ENCODE measurements around the gene NPC1. TPM values are rescaled to one million over a fixed set of nuclear protein-coding genes. Genes with fewer than 3 reads are reported as not detected.

NPC1 gene
- total RNA-seq, 2 experiments from 2014 or later: 21.6 to 29.2 TPM

- Mint-ChIP-seq H3K27me3 (no peaks in the 10 kb centered on the region), H3K27ac (no peak overlapping the region), H3K4me3 (no peak overlapping the region), H3K9me3 (ENCODE audit: low read depth) (no peaks in the 10 kb centered on the region), H3K4me1 (no peaks in the 10 kb centered on the region), H3K36me3 (ENCODE audit: low read depth) (no peaks in the 10 kb centered on the region)
- no peak for ATAC-seq
- intact Hi-C loops (cut with DNase I, micrococcal nuclease): no loop called here
- CTCF ChIA-PET: interaction anchor here (1.6 kb wide), 1 partner anchor 13 kb away, joined by 6 read pairs; no protein-coding TSS in a partner anchor
- DNase-seq: no peak
- POLR2A ChIA-PET: no interaction called here
Measured at GRCh38 chr18:23609390-23610023, 23.2 kb upstream of the NPC1 start.

GRCh38 chr18:23608211-23608610 is 21.9 kb upstream of the NPC1 start:
- Mint-ChIP-seq H3K4me3 (no peak overlapping the region), H3K9me3 (ENCODE audit: low read depth) (no peaks in the 10 kb centered on the region), H3K4me1 (no peaks in the 10 kb centered on the region), H3K36me3 (ENCODE audit: low read depth) (no peaks in the 10 kb centered on the region), H3K27me3 (no peaks in the 10 kb centered on the region), H3K27ac (no peak overlapping the region)
- DNase-seq (no peak), ATAC-seq (no peak)
- POLR2A ChIA-PET: no interaction called here
- CTCF ChIA-PET: interaction anchor here (0.6 to 1.6 kb wide), 4 partner anchors 12 to 95 kb away, joined by 3 to 6 read pairs (median 4); no protein-coding TSS in a partner anchor
- intact Hi-C loops (cut with DNase I, micrococcal nuclease): no loop called here

- intact Hi-C loops (cut with DNase I, micrococcal nuclease): no loop called here
- no peaks in the 10 kb centered on the region for H3K4me1 Mint-ChIP-seq
- ChIA-PET POLR2A (no interaction called here), CTCF (interaction anchor here (0.6 to 1.1 kb wide), 5 partner anchors 12 to 98 kb away, joined by 3 to 4 read pairs (median 3); no protein-coding TSS in a partner anchor)
- DNase-seq (no peak), ATAC-seq (no peak)
- no peak overlapping the region for H3K4me3 Mint-ChIP-seq
- H3K9me3 Mint-ChIP-seq (ENCODE audit: low read depth): no peaks in the 10 kb centered on the region
- H3K27me3 Mint-ChIP-seq: no peaks in the 10 kb centered on the region
- H3K36me3 Mint-ChIP-seq (ENCODE audit: low read depth): no peaks in the 10 kb centered on the region
- no peak overlapping the region for H3K27ac Mint-ChIP-seq
Measured at GRCh38 chr18:23605941-23606340, 19.6 kb upstream of the NPC1 start.

DNA sequence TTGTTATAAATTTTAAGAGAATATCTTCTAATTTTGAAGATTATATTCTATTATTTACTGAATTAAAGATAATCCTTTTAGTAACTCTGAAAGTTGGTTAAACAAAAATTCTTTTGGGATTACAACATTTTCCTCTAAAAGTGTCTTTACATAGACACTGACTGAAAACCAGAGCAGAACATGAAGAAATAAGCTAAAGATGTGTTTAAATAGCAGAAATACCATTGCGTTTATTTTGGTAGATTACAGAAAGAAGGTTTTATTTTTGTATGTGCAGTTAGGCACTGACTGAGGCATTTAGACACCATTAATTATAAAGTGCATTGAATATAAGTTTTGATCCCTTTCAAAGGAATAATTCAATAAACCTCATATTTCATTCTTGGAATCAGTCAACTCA is 13.5 kb upstream of the NPC1 start:
- DNase-seq: no peak
- Mint-ChIP-seq H3K4me1 (no peaks in the 10 kb centered on the region), H3K27me3 (no peaks in the 10 kb centered on the region), H3K9me3 (ENCODE audit: low read depth) (no peaks in the 10 kb centered on the region), H3K27ac (no peak overlapping the region), H3K36me3 (ENCODE audit: low read depth) (no peaks in the 10 kb centered on the region), H3K4me3 (no peak overlapping the region)
- no peak for ATAC-seq
- ChIA-PET POLR2A (no interaction called here), CTCF (interaction anchor here (1.4 to 3.3 kb wide), 2 partner anchors 14 to 100 kb away, joined by 4 to 12 read pairs; no protein-coding TSS in a partner anchor)
- intact Hi-C loops (cut with DNase I, micrococcal nuclease): no loop called here

DNA sequence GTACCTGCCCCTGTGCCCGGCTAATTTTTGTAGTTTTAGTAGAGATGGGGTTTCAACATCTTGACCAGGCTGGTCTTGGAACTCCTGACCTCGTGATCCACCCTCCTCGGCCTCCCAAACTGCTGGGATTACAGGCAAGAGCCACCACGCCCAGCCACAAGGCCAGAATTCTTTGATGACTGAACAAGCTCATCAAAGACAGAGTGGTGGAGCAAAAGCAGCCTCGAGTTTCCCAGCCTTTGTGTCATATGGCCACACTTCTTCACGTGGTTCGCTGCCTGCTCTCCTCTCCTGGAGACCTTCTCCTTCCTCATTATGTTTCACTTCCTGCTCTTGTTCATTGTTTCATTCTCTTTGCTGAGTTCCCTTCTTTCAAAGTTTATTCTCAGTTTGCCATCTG is 9.9 kb upstream of the NPC1 start:
- ChIA-PET POLR2A (no interaction called here), CTCF (interaction anchor here (0.7 kb wide), 2 partner anchors 12 to 464 kb away, joined by 3 to 4 read pairs; no protein-coding TSS in a partner anchor)
- no peaks in the 10 kb centered on the region for H3K36me3 Mint-ChIP-seq (ENCODE audit: low read depth)
- DNase-seq (no peak), ATAC-seq (no peak)
- no peak overlapping the region for H3K4me3 Mint-ChIP-seq
- H3K4me1 Mint-ChIP-seq: peaks cover 7% of the 10 kb centered on the region
- intact Hi-C loops (cut with DNase I, micrococcal nuclease): no loop called here
- H3K9me3 Mint-ChIP-seq (ENCODE audit: low read depth): no peaks in the 10 kb centered on the region
- H3K27me3 Mint-ChIP-seq: no peaks in the 10 kb centered on the region
- H3K27ac Mint-ChIP-seq: no peak overlapping the region

DNA sequence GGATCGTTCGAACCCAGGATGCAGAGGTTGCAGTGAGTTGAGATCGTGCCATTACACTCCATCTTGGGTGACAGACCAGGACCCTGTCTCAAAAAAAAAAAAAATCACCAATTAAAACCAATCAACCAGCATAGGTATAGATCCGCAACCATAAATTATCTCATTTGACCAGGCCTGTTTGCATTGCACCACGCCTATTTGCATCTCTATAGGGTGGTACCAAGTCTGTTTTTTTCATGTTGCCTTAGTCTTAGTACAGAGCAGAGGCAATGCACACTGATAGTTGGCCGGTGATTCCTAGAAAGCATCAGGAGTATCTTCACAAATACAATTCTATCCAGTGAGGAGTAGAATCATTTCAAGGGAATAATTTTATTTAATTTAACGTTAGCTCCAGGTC is 9.3 kb upstream of the NPC1 start:
- H3K36me3 Mint-ChIP-seq (ENCODE audit: low read depth): no peaks in the 10 kb centered on the region
- DNase-seq (no peak), ATAC-seq (no peak)
- H3K4me3 Mint-ChIP-seq: no peak overlapping the region
- CTCF ChIA-PET: interaction anchor here (0.6 kb wide), 1 partner anchor 10 kb away, joined by 3 read pairs; no protein-coding TSS in a partner anchor
- intact Hi-C loops (cut with DNase I, micrococcal nuclease): no loop called here
- POLR2A ChIA-PET: no interaction called here
- H3K4me1 Mint-ChIP-seq: peaks cover 7% of the 10 kb centered on the region
- no peaks in the 10 kb centered on the region for H3K9me3 Mint-ChIP-seq (ENCODE audit: low read depth)
- H3K27me3 Mint-ChIP-seq: no peaks in the 10 kb centered on the region
- no peak overlapping the region for H3K27ac Mint-ChIP-seq

DNA sequence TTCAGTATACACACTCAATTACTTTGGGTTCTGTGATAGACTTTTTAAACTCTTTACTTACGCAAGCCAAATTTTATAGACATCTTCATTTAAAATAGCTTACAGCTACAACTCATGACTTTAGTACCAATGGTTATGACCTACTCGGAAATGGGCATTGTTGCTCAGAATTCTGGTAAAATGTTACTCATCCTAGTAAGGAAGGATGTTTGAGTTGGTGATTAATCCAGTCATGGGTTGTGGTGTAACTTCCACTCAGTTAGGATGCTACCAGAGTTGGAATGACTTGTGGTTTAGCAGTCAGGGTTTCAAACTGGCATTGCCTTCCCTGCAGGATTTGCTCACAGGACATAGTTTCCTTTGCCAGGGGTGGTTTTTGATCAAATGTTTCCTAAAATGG is 7.4 kb upstream of the NPC1 start:
- no peak overlapping the region for H3K4me3 Mint-ChIP-seq
- H3K4me1 Mint-ChIP-seq: peaks cover 7% of the 10 kb centered on the region
- intact Hi-C loops (cut with DNase I, micrococcal nuclease): no loop called here
- no peaks in the 10 kb centered on the region for H3K9me3 Mint-ChIP-seq (ENCODE audit: low read depth)
- ATAC-seq (peak; percentile 69), DNase-seq (no peak)
- CTCF ChIA-PET: interaction anchor here (0.6 to 1.2 kb wide), 3 partner anchors 12 to 145 kb away, joined by 3 to 4 read pairs (median 3); no protein-coding TSS in a partner anchor
- no peaks in the 10 kb centered on the region for H3K27me3 Mint-ChIP-seq
- H3K36me3 Mint-ChIP-seq (ENCODE audit: low read depth): no peaks in the 10 kb centered on the region
- H3K27ac Mint-ChIP-seq: no peak overlapping the region
- POLR2A ChIA-PET: no interaction called here

DNA sequence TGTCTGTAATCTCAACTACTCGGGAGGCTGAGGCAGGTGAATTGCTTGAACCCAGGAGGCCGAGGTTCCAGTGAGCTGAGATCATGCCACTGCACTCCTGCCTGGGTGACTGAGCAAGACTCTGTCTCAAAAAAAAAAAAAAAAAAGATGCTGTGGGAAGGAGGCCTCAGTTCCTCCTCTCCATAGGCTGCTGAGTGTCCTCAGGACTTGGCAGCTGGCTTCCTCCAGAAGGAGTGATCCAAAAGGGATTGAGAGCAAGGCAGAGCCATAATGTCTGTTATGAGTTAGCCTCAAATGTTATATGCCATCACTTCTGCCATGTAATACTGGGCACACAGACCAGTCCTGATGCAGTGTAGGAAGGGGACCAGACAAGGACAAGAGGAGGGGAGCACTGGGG is 6.6 kb upstream of the NPC1 start:
- H3K4me3 Mint-ChIP-seq: no peak overlapping the region
- H3K4me1 Mint-ChIP-seq: peaks cover 7% of the 10 kb centered on the region
- no peaks in the 10 kb centered on the region for H3K36me3 Mint-ChIP-seq (ENCODE audit: low read depth)
- no peak overlapping the region for H3K27ac Mint-ChIP-seq
- intact Hi-C loops (cut with DNase I, micrococcal nuclease): no loop called here
- POLR2A ChIA-PET: no interaction called here
- no peaks in the 10 kb centered on the region for H3K9me3 Mint-ChIP-seq (ENCODE audit: low read depth)
- DNase-seq (no peak), ATAC-seq (no peak)
- no peaks in the 10 kb centered on the region for H3K27me3 Mint-ChIP-seq
- CTCF ChIA-PET: no interaction called here

DNA sequence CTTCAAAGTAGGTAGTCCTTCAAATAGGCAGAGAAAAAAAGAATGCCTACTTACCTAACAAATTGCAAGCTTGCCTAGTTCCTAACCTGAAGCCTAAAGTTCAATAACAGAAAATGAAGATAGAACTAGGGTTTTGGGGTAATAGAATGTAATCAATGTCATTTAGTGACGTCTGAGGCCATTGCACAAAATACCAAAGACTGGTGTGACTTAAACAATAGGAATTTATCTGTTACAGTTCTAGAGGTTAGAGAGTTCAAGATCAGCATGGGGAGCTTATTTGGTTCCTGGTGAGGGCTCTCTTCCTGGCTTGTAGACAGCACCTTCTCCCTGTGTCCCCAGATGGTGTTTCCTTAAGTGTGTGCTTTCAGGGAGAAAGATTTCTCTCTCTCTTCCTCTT is 4.7 kb upstream of the NPC1 start:
- H3K4me1 Mint-ChIP-seq: peaks cover 13% of the 10 kb centered on the region
- DNase-seq (no peak), ATAC-seq (no peak)
- H3K27ac Mint-ChIP-seq: no peak overlapping the region
- H3K36me3 Mint-ChIP-seq (ENCODE audit: low read depth): no peaks in the 10 kb centered on the region
- no peaks in the 10 kb centered on the region for H3K27me3 Mint-ChIP-seq
- POLR2A ChIA-PET: interaction anchor here (0.7 kb wide), 1 partner anchor 62 kb away, joined by 3 read pairs; no protein-coding TSS in a partner anchor
- no peaks in the 10 kb centered on the region for H3K9me3 Mint-ChIP-seq (ENCODE audit: low read depth)
- H3K4me3 Mint-ChIP-seq: no peak overlapping the region
- intact Hi-C loops (cut with DNase I, micrococcal nuclease): no loop called here
- CTCF ChIA-PET: interaction anchor here (0.6 to 0.7 kb wide), 2 partner anchors 15 to 323 kb away, joined by 3 read pairs; no protein-coding TSS in a partner anchor

- no peaks in the 10 kb centered on the region for H3K36me3 Mint-ChIP-seq (ENCODE audit: low read depth)
- H3K27ac Mint-ChIP-seq: no peak overlapping the region
- H3K4me1 Mint-ChIP-seq: peaks cover 27% of the 10 kb centered on the region
- no peaks in the 10 kb centered on the region for H3K9me3 Mint-ChIP-seq (ENCODE audit: low read depth)
- DNase-seq (no peak), ATAC-seq (no peak)
- no peaks in the 10 kb centered on the region for H3K27me3 Mint-ChIP-seq
- ChIA-PET CTCF (interaction anchor here (0.9 to 2.8 kb wide), 4 partner anchors 10 to 91 kb away, joined by 3 to 9 read pairs (median 4); no protein-coding TSS in a partner anchor), POLR2A (no interaction called here)
- H3K4me3 Mint-ChIP-seq: no peak overlapping the region
- intact Hi-C loops (cut with DNase I, micrococcal nuclease): loop anchor here in 1 of 2 experiments (10.0 kb wide), 1 partner anchor 1984 kb away; the partner anchor contains the start of gene ESCO1
Measured at GRCh38 chr18:23588836-23589560, 2.7 kb upstream of the NPC1 start.

GRCh38 chr18:23587220-23587642 is 925 bp upstream of the NPC1 start:
- H3K27me3 Mint-ChIP-seq: no peaks in the 10 kb centered on the region
- DNase-seq (no peak), ATAC-seq (no peak)
- ChIA-PET POLR2A (interaction anchor here (0.6 kb wide), 1 partner anchor 99 kb away, joined by 3 read pairs; no protein-coding TSS in a partner anchor), CTCF (interaction anchor here (1.2 to 2.8 kb wide), 4 partner anchors 8 to 89 kb away, joined by 3 to 9 read pairs (median 6); no protein-coding TSS in a partner anchor)
- H3K4me1 Mint-ChIP-seq: peaks cover 33% of the 10 kb centered on the region
- peak overlapping the region; percentile 76 for H3K27ac Mint-ChIP-seq
- H3K4me3 Mint-ChIP-seq: peak overlapping the region; percentile 94
- intact Hi-C loops (cut with DNase I, micrococcal nuclease): loop anchor here (1.0 to 10.0 kb wide), 8 partner anchors 46 to 1982 kb away; partner anchors contain the start of genes CABLES1 (in 1 of the 2), ESCO1 (in 1 of the 2), RBBP8 (in 1 of the 2) and TTC39C (in 1 of the 2)
- H3K36me3 Mint-ChIP-seq (ENCODE audit: low read depth): peaks cover 7% of the 10 kb centered on the region
- no peaks in the 10 kb centered on the region for H3K9me3 Mint-ChIP-seq (ENCODE audit: low read depth)
